ENCODE data around the gene TUBA3D.
A peak's percentile ranks its signal among the peaks of the same experiment; 100 is the strongest.
"Not testable (repeated sequence)": the region's sequence is repeated elsewhere in the genome, so short reads cannot be mapped to it uniquely, and the experiment has no call there.

TUBA3D gene

DNA sequence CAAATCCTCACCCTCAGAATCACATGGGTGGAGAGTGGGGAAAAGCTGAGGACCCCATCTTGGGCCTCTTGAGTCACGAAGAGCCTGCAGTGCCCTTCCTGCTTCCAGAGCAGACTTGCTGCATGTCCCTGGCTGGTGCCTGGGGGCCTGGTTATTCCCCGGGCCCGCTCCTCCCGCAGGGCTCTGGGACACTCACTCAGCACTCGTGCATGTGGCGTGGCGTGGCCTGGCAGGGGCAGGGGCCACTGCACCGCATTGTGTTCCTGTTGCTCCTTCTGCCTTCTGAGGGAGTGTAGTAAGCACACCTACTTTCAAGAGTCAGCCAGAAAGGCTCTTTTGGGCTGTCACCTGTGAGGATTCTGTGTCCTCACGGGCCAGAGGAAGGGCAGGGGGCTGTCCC, 33.7 kb downstream of the TUBA3D start:
- intact Hi-C loops (cut with DNase I), result no loop called here
- DNase-seq, result no peak

GRCh38 chr2:131511291-131511968, 35.5 kb downstream of the TUBA3D start:
- intact Hi-C loops (cut with DNase I); DNase-seq: not testable (repeated sequence)

DNA sequence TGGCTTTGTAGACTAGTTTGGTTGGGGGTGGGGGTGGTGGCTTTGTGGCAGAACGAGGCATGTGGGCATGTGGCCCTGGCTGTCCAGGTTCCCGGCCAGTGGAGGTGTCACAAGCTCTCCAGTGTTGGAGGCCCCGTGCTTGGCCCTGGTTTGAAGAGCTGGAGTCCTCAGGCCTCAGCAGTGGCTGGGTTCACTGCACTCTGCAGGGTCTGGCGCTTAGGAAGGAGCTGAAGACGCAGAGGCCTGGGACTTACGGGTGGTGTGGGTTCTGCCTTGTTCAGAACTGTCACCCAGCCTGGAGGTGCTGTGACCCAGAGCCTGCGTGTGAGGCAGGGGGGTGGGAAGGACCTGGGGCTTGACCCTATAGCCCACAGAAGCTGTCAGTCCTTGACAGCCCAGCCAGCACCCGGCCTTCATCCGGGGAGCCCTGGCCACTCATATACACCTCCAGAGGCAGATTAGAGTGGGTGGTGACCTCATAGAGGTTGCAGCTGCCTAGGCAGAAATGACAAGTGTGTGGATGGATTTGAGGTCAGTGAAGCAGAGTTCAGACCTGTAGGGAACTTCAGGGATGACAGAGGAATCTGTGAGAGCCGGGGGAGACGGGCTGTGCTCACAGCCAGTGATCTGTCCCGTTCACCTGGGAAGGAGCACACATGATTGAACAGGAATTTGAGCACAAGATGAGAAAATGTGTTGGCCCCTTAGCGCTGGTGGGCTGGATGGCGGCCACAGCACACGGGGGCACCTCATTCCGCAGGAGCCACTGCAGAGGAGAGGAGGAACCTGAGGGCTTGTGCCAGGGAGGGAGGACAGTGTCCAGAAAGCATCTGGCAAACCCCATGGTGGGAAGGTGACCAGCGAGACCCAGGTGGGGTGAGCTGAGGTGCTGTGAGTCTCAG, 36.3 kb downstream of the TUBA3D start:
- DNase-seq; intact Hi-C loops (cut with DNase I): not testable (repeated sequence)

DNA sequence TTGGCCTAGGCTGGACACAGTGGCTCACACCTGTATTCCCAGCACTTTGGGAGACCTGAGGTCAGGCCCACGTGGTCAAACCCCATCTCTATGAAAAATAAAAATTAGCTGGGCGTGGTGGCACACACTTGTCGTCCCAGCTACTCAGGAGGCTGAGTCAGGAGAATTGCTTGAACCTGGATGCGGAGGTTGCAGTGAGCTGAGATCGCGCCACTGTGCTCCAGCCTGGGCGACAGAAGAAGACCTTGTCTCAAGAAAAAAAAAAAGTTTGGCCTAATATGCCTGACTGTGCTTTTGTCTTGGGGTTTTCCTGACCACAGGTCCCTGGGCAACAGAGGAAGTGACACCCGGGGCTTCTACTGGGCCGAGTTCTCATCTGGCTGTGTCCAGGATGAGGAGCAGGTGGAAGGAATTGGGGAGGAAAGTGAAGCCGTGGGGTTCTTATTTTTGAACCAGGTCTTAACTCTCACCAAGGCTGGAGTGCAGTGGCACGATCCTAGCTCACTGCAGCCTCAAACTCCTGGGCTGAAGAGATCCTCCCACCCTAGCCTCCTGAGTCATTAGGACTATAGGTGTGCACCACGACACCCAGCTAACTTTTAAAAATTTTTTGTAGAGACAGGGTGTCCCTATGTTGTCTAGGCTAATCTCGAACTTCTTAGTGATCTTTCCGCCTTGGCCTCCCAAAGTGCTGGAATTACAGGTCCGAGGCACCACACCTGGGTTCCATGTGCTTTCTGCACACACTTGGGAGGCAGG, 38.7 kb downstream of the TUBA3D start:
- intact Hi-C loops (cut with DNase I); DNase-seq: not testable (repeated sequence)

GRCh38 chr2:131515235-131515634, 39.3 kb downstream of the TUBA3D start:
- intact Hi-C loops (cut with DNase I); DNase-seq: not testable (repeated sequence)

- intact Hi-C loops (cut with DNase I), result no loop called here
- DNase-seq, result no peak
These were observed 40.1 kb downstream of the TUBA3D start for GRCh38 chr2:131516011-131516410.

DNA sequence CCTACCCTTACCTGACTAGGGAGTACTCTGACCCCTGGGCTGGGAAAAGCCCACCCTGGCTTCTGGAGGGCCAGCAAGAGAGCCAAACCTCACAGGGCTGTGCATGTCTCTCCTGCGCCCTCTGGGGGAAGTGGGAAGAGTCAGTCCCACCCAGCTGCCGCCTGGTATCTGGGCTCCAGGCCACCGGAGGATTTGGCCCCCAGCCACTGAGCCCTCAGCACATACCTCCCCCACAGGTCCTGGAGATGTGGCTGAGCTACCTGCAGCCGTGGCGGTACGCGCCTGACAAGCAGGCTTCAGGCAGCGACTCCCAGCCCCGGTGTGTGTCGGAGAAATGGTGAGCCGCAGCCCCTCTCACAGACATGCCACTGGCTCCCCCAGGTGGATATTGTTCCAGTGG, 40.7 kb downstream of the TUBA3D start:
- intact Hi-C loops (cut with DNase I); DNase-seq: not testable (repeated sequence)

DNA sequence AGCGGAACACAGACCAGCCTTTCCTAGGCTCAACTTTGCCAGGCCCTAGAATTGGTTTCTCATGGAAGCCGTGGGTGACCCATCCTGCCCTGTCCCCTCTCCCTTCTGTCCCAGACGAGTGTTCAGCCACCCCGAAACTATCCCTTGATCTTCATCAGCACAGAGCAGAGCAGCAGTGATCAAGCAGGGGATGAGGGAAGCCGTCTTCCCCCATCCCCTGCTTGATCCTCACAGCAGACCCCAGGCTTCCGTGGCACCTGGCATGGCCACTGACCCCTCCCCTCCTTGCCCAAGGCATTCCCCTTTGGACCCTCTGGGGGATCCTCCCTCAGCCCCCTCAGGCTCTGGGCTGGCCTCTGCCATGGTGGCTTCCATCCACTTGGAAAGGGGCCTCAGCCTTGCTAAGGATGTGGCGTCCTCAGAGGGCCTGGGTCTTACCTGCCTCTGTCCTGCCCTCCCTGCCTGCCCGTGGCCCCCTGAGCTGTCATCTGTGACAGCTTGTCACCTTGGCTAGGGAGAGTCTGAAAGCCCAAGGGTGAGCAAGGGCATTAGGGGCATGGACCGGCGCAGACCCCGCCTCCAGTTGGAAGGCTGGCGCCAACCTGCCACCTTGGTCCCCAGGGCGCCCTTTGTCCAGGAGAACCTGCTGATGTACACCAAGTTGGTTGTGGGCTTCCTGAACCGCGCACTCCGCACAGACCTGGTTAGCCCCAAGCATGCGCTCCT, 41.4 kb downstream of the TUBA3D start:
- peak in 1 of 42 donors; percentile 10 for DNase-seq
- intact Hi-C loops (cut with DNase I), result no loop called here

DNA sequence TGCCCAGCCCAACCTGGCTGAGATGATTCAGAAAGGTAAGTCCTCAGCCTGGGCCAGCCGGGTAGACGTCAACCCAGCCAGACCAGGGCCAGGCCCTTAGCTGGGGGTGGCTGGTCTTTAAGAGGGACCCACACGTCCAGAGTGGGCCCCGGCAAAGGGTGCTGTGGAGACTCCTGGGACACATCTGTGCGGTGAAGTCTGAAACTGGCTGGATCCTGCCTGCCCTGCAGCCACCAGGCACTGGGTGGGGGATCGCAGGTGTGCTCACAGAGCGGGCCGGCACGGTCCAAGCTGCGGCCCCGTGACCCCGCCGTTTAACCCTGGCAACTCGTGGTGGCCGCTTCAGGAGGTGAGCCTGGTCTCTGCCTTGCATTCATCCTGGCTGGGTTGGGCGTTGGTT, 41.9 kb downstream of the TUBA3D start:
- not testable (repeated sequence) for DNase-seq

DNA sequence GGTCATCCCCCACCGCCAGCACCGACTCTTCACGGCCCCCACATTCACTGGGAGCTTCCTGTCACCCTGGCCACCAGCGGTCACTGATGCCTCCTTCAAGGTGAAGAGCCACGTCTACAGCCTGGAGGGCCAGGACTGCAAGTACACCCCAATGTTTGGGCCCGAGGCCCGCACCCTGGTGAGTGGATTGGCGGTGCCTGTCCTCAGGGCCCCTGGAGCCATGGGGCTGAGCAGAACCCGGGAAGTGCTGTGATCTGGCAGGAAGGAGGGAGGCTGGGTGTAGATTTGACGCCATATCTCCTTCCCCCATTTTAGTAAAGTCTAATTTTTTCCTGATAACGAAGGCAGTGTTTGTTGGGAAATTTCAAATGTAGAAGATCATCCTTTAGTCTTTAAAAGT, 42.6 kb downstream of the TUBA3D start:
- intact Hi-C loops (cut with DNase I), result not testable (repeated sequence)
- DNase-seq, result peak in 1 of 42 donors; percentile 14

More for the DNA sequence above, 41.9 kb downstream of the TUBA3D start:
- intact Hi-C loops (cut with DNase I), result not testable (repeated sequence)

- intact Hi-C loops (cut with DNase I), result no loop called here
- DNase-seq, result no peak
These were observed 43.5 kb downstream of the TUBA3D start for GRCh38 chr2:131519466-131519865.

- intact Hi-C loops (cut with DNase I); DNase-seq: not testable (repeated sequence)
These were observed 44.1 kb downstream of the TUBA3D start for GRCh38 chr2:131519871-131520470.

- intact Hi-C loops (cut with DNase I), result no loop called here
- DNase-seq, result peak in 9 of 42 donors; percentile 11 to 53 (median 25)
These were observed 44.6 kb downstream of the TUBA3D start for GRCh38 chr2:131520526-131520925.

DNA sequence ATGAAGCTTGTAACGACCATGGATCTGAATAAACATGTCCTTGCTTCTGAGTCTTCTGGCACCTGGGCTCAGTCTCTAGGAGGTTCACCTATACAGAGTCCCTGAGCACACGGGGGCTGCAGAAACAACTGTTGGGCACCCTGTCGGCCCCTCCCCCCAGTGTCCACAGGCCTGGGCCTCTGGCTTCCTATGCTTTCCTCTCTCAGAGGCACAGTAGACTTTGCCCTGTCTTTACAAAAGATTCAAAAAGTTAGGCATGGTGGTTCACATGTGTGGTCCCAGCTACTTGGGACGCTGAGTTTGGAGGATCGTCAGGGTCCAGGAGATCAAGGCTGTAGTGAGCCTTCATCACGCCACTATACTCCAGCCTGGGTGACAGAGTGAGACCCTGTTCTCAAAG, 45.6 kb downstream of the TUBA3D start:
- intact Hi-C loops (cut with DNase I); DNase-seq: not testable (repeated sequence)

- DNase-seq, result no peak
- intact Hi-C loops (cut with DNase I), result no loop called here
These were observed 46.3 kb downstream of the TUBA3D start for GRCh38 chr2:131521961-131522781.

- DNase-seq, result peak in 8 of 42 donors; percentile 3 to 38 (median 15)
- intact Hi-C loops (cut with DNase I), result not testable (repeated sequence)
These were observed 49.3 kb downstream of the TUBA3D start for GRCh38 chr2:131525256-131525655.

All from head of caudate nucleus (tissue), 42 donors.